Measurements from ENCODE around the gene KRTAP10-1. TPM values are rescaled to one million over a fixed set of nuclear protein-coding genes. Genes with fewer than 3 reads are reported as not detected.

Gene KRTAP10-1
- total RNA-seq, 2 experiments from 2014 or later, result not detected

DNA sequence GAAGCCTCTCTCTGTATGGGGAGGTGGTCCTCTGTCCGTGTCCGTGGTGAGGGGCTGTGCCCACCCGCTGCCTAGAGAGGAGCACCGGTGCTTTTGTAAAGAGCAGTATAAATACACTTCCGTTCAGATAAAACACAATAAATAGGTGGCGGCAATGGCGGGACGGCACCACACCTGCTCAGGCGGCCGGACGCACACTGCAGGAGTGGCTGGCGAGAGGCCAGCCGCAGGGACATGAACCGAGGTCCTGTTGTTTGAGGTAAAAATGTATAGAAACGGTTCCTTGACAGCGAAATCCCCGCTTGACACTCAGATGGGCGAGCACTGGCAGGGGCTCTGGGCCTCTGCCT is 40.8 kb downstream of the KRTAP10-1 start:
- H3K9me3 Mint-ChIP-seq, result no peaks in the 10 kb centered on the region
- intact Hi-C loops (cut with micrococcal nuclease), result no loop called here
- H3K4me3 Mint-ChIP-seq, result no peak overlapping the region
- DNase-seq (no peak), ATAC-seq (no peak)
- no peaks in the 10 kb centered on the region for H3K36me3 Mint-ChIP-seq (ENCODE audit: low read depth)
- ChIA-PET CTCF (no interaction called here), POLR2A (no interaction called here)
- H3K27ac Mint-ChIP-seq, result no peak overlapping the region
- peaks cover 3% of the 10 kb centered on the region for H3K27me3 Mint-ChIP-seq
- TF ChIP-seq, protein P1, sequence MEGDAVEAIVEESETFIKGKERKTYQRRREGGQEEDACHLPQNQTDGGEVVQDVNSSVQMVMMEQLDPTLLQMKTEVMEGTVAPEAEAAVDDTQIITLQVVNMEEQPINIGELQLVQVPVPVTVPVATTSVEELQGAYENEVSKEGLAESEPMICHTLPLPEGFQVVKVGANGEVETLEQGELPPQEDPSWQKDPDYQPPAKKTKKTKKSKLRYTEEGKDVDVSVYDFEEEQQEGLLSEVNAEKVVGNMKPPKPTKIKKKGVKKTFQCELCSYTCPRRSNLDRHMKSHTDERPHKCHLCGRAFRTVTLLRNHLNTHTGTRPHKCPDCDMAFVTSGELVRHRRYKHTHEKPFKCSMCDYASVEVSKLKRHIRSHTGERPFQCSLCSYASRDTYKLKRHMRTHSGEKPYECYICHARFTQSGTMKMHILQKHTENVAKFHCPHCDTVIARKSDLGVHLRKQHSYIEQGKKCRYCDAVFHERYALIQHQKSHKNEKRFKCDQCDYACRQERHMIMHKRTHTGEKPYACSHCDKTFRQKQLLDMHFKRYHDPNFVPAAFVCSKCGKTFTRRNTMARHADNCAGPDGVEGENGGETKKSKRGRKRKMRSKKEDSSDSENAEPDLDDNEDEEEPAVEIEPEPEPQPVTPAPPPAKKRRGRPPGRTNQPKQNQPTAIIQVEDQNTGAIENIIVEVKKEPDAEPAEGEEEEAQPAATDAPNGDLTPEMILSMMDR (IDR thresholded peaks at IDR 0.05), result no peak
- H3K4me1 Mint-ChIP-seq (ENCODE audit: low read depth), result peaks cover 3% of the 10 kb centered on the region

DNA sequence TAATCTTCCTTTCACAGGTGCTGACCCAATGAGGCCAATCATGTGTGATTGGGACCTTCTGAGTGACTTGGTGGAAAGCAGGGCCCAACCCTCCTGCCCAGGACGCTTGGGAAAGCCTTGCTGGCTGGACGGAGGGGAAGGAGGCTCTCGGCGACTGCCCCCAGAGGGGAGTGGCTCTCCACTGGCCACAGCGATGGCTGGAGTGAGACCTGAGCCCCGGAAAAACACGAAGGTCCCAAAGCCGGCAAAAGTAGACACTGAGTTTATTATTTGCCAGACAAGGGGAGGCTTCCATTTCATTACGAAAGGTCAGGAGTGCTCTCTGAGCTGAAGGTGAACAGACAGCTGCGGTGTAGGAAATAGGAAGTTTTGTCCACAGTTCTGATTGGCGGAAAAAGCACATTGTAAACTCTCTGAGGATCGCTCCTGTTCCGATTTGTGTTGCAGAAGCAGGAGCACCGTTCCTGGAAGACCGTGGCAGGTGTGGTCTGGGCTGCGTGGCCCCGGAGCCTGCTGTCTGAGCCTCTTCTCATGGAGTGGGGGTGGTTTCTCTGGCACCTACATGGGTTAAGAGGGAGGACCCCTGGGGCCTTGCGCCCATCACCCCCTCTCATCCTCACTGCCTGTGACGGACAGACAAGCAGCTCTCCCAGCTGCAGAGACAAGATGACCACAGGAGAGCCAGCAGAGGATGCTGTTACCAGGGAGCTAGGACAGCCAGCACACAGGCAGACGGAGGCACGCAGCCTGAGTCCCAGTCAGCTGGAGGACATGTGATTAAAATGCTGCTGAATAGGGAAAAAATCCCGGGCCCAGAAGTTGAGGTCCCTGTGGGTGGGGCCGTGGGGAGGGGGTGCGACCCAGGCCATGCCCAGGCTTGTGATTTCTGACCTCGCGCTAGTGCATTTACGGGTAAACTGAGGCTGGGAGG is 41.5 kb downstream of the KRTAP10-1 start:
- peaks cover 3% of the 10 kb centered on the region for H3K27me3 Mint-ChIP-seq
- no peaks in the 10 kb centered on the region for H3K36me3 Mint-ChIP-seq (ENCODE audit: low read depth)
- POLR2A ChIA-PET, result no interaction called here
- TF ChIP-seq, protein P1 (IDR thresholded peaks at IDR 0.05), result no peak
- CTCF ChIA-PET, result interaction anchor here (0.9 kb wide), 1 partner anchor 9 kb away, joined by 3 read pairs; no protein-coding TSS in a partner anchor
- H3K4me1 Mint-ChIP-seq (ENCODE audit: low read depth), result no peaks in the 10 kb centered on the region
- DNase-seq, result no peak
- intact Hi-C loops (cut with micrococcal nuclease), result no loop called here
- no peak overlapping the region for H3K27ac Mint-ChIP-seq
- H3K9me3 Mint-ChIP-seq, result peaks cover under 1% of the 10 kb centered on the region
- H3K4me3 Mint-ChIP-seq, result no peak overlapping the region
- no peak for ATAC-seq

DNA sequence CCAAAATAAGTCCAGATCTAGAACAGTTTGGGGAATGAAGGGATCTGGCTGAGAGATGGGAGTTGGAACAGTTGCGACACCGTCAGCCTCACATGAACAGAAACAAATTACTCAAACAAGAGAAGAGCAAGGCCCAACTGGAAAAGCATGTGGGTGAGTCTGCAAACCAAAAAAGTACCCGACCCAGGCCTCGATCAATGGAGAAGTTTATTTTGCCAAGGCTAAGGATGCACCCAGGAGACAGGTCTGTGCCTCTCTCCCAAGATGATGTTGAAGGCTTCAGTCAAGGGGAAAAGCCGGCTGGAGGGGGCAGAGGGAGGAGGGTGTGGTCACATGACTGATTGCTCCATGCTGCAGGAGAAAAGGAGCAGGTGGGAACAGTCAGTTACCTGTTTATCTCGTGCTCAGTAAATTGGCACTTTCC is 42.3 kb downstream of the KRTAP10-1 start:
- no peak overlapping the region for H3K4me3 Mint-ChIP-seq
- ATAC-seq, result no peak
- H3K36me3 Mint-ChIP-seq (ENCODE audit: low read depth), result no peaks in the 10 kb centered on the region
- DNase-seq, result no peak
- CTCF ChIA-PET, result interaction anchor here (1.5 kb wide), 1 partner anchor 13 kb away, joined by 4 read pairs; no protein-coding TSS in a partner anchor
- H3K27me3 Mint-ChIP-seq, result peaks cover 3% of the 10 kb centered on the region
- peaks cover 8% of the 10 kb centered on the region for H3K9me3 Mint-ChIP-seq
- no peaks in the 10 kb centered on the region for H3K4me1 Mint-ChIP-seq (ENCODE audit: low read depth)
- H3K27ac Mint-ChIP-seq, result no peak overlapping the region
- TF ChIP-seq, protein P1 (IDR thresholded peaks at IDR 0.05), result no peak
- POLR2A ChIA-PET, result no interaction called here
- intact Hi-C loops (cut with micrococcal nuclease), result no loop called here

DNA sequence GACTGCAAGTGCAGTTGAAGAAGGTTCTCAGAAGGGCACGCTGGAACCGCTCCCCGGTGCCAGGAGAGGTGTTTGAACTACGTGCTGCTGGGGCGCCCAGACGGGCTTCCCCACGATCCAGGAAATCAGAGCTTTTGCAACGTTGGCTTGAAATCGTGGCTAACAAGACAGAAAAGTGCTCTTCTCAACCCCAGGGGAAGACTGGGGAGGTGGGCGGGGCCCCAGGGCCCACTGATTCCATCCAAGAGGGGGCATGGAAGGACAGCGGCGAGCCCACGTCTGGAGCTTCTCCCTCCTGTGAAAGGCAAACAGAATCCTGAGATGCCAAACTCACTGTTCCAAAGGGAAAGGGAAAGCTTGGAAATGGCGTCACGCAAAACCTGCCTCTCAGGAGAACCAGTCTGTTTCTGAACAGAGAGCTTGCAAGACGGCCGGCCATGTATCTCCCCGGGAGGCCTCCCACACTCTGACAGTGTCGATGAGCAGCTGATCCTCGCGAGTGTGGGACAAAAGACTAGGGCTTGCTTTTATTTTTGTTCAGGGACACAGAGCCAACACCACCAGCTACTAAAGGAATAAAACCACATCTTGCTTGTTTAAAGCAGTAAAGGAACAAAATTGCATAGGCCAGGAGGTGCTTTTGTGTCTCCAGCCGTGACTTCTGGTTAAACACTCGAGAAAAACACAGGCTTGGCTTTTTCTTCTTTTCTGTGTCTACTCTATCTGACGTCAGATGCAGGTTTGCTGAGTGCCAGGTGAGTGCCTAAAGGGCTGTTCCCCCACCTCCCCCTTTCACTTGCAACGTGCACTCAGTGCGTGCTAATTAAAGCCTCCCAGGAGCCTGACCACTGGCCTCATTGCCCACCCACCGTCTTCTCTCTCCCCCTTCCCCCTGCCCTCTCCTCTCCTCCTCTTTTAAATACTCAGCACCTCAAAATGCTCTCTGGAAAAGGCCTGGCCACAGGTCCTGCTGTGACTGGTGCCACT is 43.1 kb downstream of the KRTAP10-1 start:
- H3K4me3 Mint-ChIP-seq, result no peak overlapping the region
- TF ChIP-seq, protein P1 (IDR thresholded peaks at IDR 0.05), result no peak
- H3K27ac Mint-ChIP-seq, result no peak overlapping the region
- no peaks in the 10 kb centered on the region for H3K36me3 Mint-ChIP-seq (ENCODE audit: low read depth)
- CTCF ChIA-PET, result interaction anchor here (1.5 kb wide), 2 partner anchors 14 to 17 kb away, joined by 3 to 4 read pairs; no protein-coding TSS in a partner anchor
- intact Hi-C loops (cut with micrococcal nuclease), result no loop called here
- H3K27me3 Mint-ChIP-seq, result peaks cover 7% of the 10 kb centered on the region
- peaks cover 17% of the 10 kb centered on the region for H3K9me3 Mint-ChIP-seq
- H3K4me1 Mint-ChIP-seq (ENCODE audit: low read depth), result no peaks in the 10 kb centered on the region
- POLR2A ChIA-PET, result no interaction called here
- no peak for DNase-seq
- ATAC-seq, result no peak
